Gastrocnemius medialis (tissue), 4 donors: ENCODE measurements around the gene IRF6. TPM values are rescaled to one million over a fixed set of nuclear protein-coding genes. Genes with fewer than 3 reads are reported as not detected.

ENCODE experiments used
- ATAC-seq, 2 donors: fragments of 150-250 bp; one replicate each; pipeline ENCODE4 v1.9.1; 2016
- DNase-seq, 2 donors: peaks; one replicate each; pipeline ENCODE4 v3.0.0-alpha.2; 2019
- H3K27ac ChIP-seq, 4 donors: fragments of 200-600 bp; sonication (generic); 1 replicate in 1 of 4; 2 replicates in 3 of 4; pipeline ENCODE4 v1.5.1; 2016 to 2018; ENCODE audit warnings: mild to moderate bottlenecking in 2 of 4, moderate library complexity in 1 of 4
- H3K27me3 ChIP-seq, 3 donors: fragments of 200-600 bp; sonication (generic) in 2 of 3; 1 replicate in 1 of 3; 2 replicates in 2 of 3; pipeline versions ENCODE4 v1.5.1 to v1.6.0; 2016 to 2019; ENCODE audit warnings: mild to moderate bottlenecking in 1 of 3, moderate library complexity in 1 of 3
- H3K36me3 ChIP-seq, 2 donors: fragments of 200-600 bp; sonication (generic) in 1 of 2; one replicate each; pipeline ENCODE4 v1.5.1; 2017 to 2018
- H3K4me1 ChIP-seq, 2 donors: fragments of 200-600 bp; sonication (generic) in 1 of 2; one replicate each; pipeline ENCODE4 v1.5.1; 2016 to 2017; ENCODE audit warnings: mild to moderate bottlenecking in 2 of 2
- H3K4me3 ChIP-seq, 4 donors: fragments of 200-600 bp; sonication (generic) in 3 of 4; 1 replicate in 1 of 4; 2 replicates in 3 of 4; pipeline ENCODE4 v1.5.1; 2016 to 2019; ENCODE audit warnings: mild to moderate bottlenecking in 2 of 4
- H3K9me3 ChIP-seq, 3 donors: fragments of 200-600 bp; sonication (generic) in 2 of 3; 1 replicate in 1 of 3; 2 replicates in 2 of 3; pipeline ENCODE4 v1.5.1; 2016 to 2019
- CTCF ChIP-seq, 5 experiments: fragments of 450-650 bp in 3 of 5; fragments of 200-600 bp in 2 of 5; sonication (generic) in 2 of 5; IDR thresholded peaks in 4 of 5; conservative IDR thresholded peaks in 1 of 5; 1 replicate in 4 of 5; 2 replicates in 1 of 5; pipeline ENCODE4 v1.5.1; 2016 to 2019; ENCODE audit warnings: antibody characterized with exemption in 5 of 5, mild to moderate bottlenecking in 3 of 5, moderate library complexity in 3 of 5
- POLR2A ChIP-seq, 2 donors: fragments of 450-650 bp; IDR thresholded peaks; one replicate each; pipeline ENCODE4 v1.6.1; 2017; ENCODE audit warnings: antibody characterized with exemption in 2 of 2, mild to moderate bottlenecking in 2 of 2, moderate library complexity in 2 of 2
- in situ Hi-C, 4 donors: fragments of 200-750 bp; cut with MboI; loops; one replicate each; pipeline versions ENCODE4 v1.15.0 to v1.8.0; 2017; ENCODE audit warnings: low sequenced_read_pairs in 4 of 4
- intact Hi-C: fragments of 100-400 bp; cut with DNase I; formaldehyde crosslinking; loops from one replicate; pipeline ENCODE4 v1.15.1; 2023; ENCODE audit warnings: low total_unique reads
- total RNA-seq, 4 donors: library from RNA; depleted of rRNA; stranded (reverse); fragments of >200 nt; gene quantifications; one replicate each; pipeline versions ENCODE4 v1.1.0 to v1.2.3, GENCODE V29; 2016

IRF6 gene
- total RNA-seq, 4 donors from 2014 or later: 0.31 to 1.7 (median 0.49) TPM

GRCh38 chr1:209827384-209828262 is 21.7 kb upstream of the IRF6 start, which contains the start of gene UTP25:
Gene UTP25, plus strand, starts transcription at chr1:209827972. Its CDS starts 92 bp downstream, at chr1:209828064.
- Histone ChIP-seq H3K36me3 (peaks cover 0 to 21% of the 10 kb centered on the region in 2 donors), H3K9me3 (no peaks in the 10 kb centered on the region), H3K4me1 (peaks cover 6 to 8% of the 10 kb centered on the region in 2 donors), H3K27me3 (no peaks in the 10 kb centered on the region), H3K4me3 (peak within 1 kb of the TSS; percentile 82 to 92 (median 88)), H3K27ac (peak within 1 kb of the TSS; percentile 61 to 83 (median 64))
- in situ Hi-C loops: no loop called here
- TF ChIP-seq CTCF (IDR thresholded peaks at IDR 0.05 in 4 of 5, conservative IDR thresholded peaks at IDR 0.05 in 1 of 5) (peak; percentile 37 to 66 (median 61)), POLR2A (IDR thresholded peaks at IDR 0.05) (peak in 1 of 2 donors; percentile 14)
- intact Hi-C loops: loop anchor here (2.0 kb wide), 1 partner anchor 43 kb away; the partner anchor contains the start of gene C1orf74
- DNase-seq (peak; percentile 73 to 88), ATAC-seq (peak; percentile 92 to 97)

- intact Hi-C loops: loop anchor here (2.0 kb wide), 1 partner anchor 41 kb away; the partner anchor contains the start of gene C1orf74
- peaks cover 0 to 3% of the 10 kb centered on the region in 2 donors for H3K36me3 ChIP-seq
These were observed 19.9 kb upstream of the IRF6 start for GRCh38 chr1:209825591-209826434.

GRCh38 chr1:209823143-209824041 is 17.4 kb upstream of the IRF6 start:
- in situ Hi-C loops (no loop called here), intact Hi-C loops (no loop called here)
- Histone ChIP-seq H3K4me1 (no peaks in the 10 kb centered on the region), H3K27ac (peak overlapping the region in 1 of 4 donors; percentile 47), H3K9me3 (no peaks in the 10 kb centered on the region), H3K36me3 (no peaks in the 10 kb centered on the region), H3K27me3 (peaks cover 0 to 5% (median 0%) of the 10 kb centered on the region in 3 donors), H3K4me3 (no peak overlapping the region)
- no peak for DNase-seq
- no peak for ATAC-seq
- no peak for TF ChIP-seq POLR2A (IDR thresholded peaks at IDR 0.05)
- peak in 4 of 5 experiments; percentile 33 to 71 (median 49) for TF ChIP-seq CTCF (IDR thresholded peaks at IDR 0.05 in 4 of 5, conservative IDR thresholded peaks at IDR 0.05 in 1 of 5)

More at GRCh38 chr1:209825591-209826434, 19.9 kb upstream of the IRF6 start:
- Histone ChIP-seq H3K27me3 (peaks cover 0 to 3% (median 0%) of the 10 kb centered on the region in 3 donors), H3K4me1 (peaks cover 6 to 8% of the 10 kb centered on the region in 2 donors), H3K9me3 (no peaks in the 10 kb centered on the region), H3K4me3 (no peak overlapping the region), H3K27ac (no peak overlapping the region)
- in situ Hi-C loops: no loop called here
- DNase-seq (no peak), ATAC-seq (no peak)
- TF ChIP-seq POLR2A (IDR thresholded peaks at IDR 0.05): no peak
- TF ChIP-seq CTCF (IDR thresholded peaks at IDR 0.05 in 4 of 5, conservative IDR thresholded peaks at IDR 0.05 in 1 of 5): no peak

- Histone ChIP-seq H3K9me3 (no peaks in the 10 kb centered on the region), H3K36me3 (no peaks in the 10 kb centered on the region), H3K4me3 (no peak overlapping the region), H3K4me1 (no peaks in the 10 kb centered on the region), H3K27me3 (peaks cover 0 to 5% (median 0%) of the 10 kb centered on the region in 3 donors), H3K27ac (no peak overlapping the region)
- ATAC-seq (no peak), DNase-seq (no peak)
- intact Hi-C loops: no loop called here
- TF ChIP-seq CTCF (IDR thresholded peaks at IDR 0.05 in 4 of 5, conservative IDR thresholded peaks at IDR 0.05 in 1 of 5) (no peak), POLR2A (IDR thresholded peaks at IDR 0.05) (no peak)
- in situ Hi-C loops: no loop called here
These were observed 16.8 kb upstream of the IRF6 start for GRCh38 chr1:209822706-209823105.
